Measurements from ENCODE around the gene KREMEN2. TPM values are rescaled to one million over a fixed set of nuclear protein-coding genes. Genes with fewer than 3 reads are reported as not detected.

The KREMEN2 gene
- total and polyA plus RNA-seq, 2 of the 13 experiments (the other 11 are each of a cell fraction or from before 2014, with no cell fraction given) = 0.48 to 1.2 TPM

- no peak for TF ChIP-seq ZBTB49 (CRISPR knock-in tag; IDR thresholded peaks at IDR 0.05; ENCODE audit: borderline replicate concordance)
- no peak for TF ChIP-seq FOXP1 (IDR thresholded peaks at IDR 0.05)
- TF ChIP-seq FOXP1 (CRISPR knock-in tag; IDR thresholded peaks at IDR 0.05) = no peak
- TF ChIP-seq MIER2 (CRISPR knock-in tag; IDR thresholded peaks at IDR 0.05) = no peak
These were observed 40.8 kb downstream of the KREMEN2 start (continued) for GRCh38 chr16:3004781-3005284.

- no peaks in the 10 kb centered on the region for H3K36me3 ChIP-seq (replicated peaks in 1 of 2; ENCODE audit: control insufficient read depth in 1 of 2, insufficient read depth in 2 of 2, low read length in 2 of 2)
- peaks cover 72% of the 10 kb centered on the region for H3K4me1 ChIP-seq (ENCODE audit: insufficient read depth, low read length)
- BruUV-seq (replicated peaks) = TSS peak; percentile 43
- peak overlapping the region; percentile 59 for H3K9ac ChIP-seq (ENCODE audit: insufficient read depth, low read depth, low read length)
- H3K4me3 ChIP-seq (replicated peaks in 1 of 3; ENCODE audit: insufficient read depth in 1 of 3, low read depth in 2 of 3, low read length in 3 of 3) = peak overlapping the region in 1 of 3 experiments; percentile 59; a peak in 2 of 6 replicates
- peak overlapping the region; percentile 68 for H3K4me2 ChIP-seq (ENCODE audit: low read depth, low read length)
- ChIA-PET POLR2A (interaction anchor here (0.8 to 14.2 kb wide), 5 partner anchors 15 to 124 kb away, joined by 3 to 750 read pairs (median 4); partner anchors contain the start of genes CLDN6, FLYWCH2, HCFC1R1 and IL32), CTCF (ENCODE audit: low intra/inter-chr PET ratio, low total read pairs) (no interaction called here)
- no peak overlapping the region for H2AFZ ChIP-seq (ENCODE audit: low read length)
- FAIRE-seq (peak; percentile 4), DNase-seq (ENCODE audit: low spot score) (no peak), ATAC-seq (0 out of 3 replicates have a peak, but pooled peaks have one; percentile 1)
- peak overlapping the region; percentile 84 for H3K27ac ChIP-seq (ENCODE audit: extremely low read length, insufficient read depth, low read length)
- H3K27me3 ChIP-seq (ENCODE audit: control insufficient read depth in 1 of 2, insufficient read depth in 2 of 2, low read length in 2 of 2) = peaks cover 3 to 10% of the 10 kb centered on the region in 2 experiments; a peak in 4 of 5 replicates
- intact Hi-C loops (cut with micrococcal nuclease; ENCODE audit: unreplicated experiment) (no loop called here), in situ Hi-C loops (cut with HindIII; ENCODE audit: extremely low pct_ligation_motif_present, low pct_unique_long_range_greater_than_20kb) (no loop called here)
- H4K20me1 ChIP-seq (ENCODE audit: insufficient read depth, low read length) = no peaks in the 10 kb centered on the region
- WGBS (ENCODE audit: low lambda C conversion rate) = 35% methylated on average over 11 of the region's 13 CpGs
- H3K79me2 ChIP-seq (ENCODE audit: insufficient read depth, low read length) = no peaks in the 10 kb centered on the region
- no peaks in the 10 kb centered on the region for H3K9me3 ChIP-seq (ENCODE audit: low read length)
- TF ChIP-seq RBM22 (optimal IDR thresholded peaks at IDR 0.05; ENCODE audit: low read length) (no peak), ZMYM4 (CRISPR knock-in tag; IDR thresholded peaks at IDR 0.05) (no peak), XBP1 (CRISPR knock-in tag; IDR thresholded peaks at IDR 0.05) (no peak), TP53 (CRISPR knock-in tag; conservative IDR thresholded peaks at IDR 0.05) (no peak), ZBTB40 (IDR thresholded peaks at IDR 0.05) (no peak), ZBTB40 (CRISPR knock-in tag; IDR thresholded peaks at IDR 0.05) (0 out of 2 replicates have a peak, but pooled peaks have one; percentile 50), BCL6 (CRISPR knock-in tag; IDR thresholded peaks at IDR 0.05) (0 out of 2 replicates have a peak, but pooled peaks have one; percentile 28)
These were observed 43.2 kb downstream of the KREMEN2 start for GRCh38 chr16:3007059-3007956.

Data from HepG2 (cell line).